Measurements from ENCODE around the gene CYBC1.

DNA sequence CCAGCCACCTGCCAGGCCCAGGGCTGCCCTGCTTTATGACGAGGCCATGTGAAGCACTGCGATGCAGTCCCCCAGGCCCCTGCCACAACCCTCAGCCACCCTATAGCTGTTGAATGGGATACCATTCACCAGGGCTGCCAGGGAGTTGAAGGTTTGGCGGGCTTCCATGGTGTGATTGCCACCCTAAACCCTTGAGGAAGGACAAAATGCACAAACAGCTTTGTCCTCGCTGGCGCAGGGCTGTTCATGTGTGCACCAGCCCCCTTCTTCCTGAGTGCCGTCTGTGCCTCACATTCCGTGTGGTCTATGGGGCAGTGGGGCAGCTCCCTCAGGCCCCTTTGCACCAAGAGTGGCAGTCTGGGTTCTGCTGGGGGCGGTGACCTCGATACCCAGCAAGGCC is 33.3 kb upstream of the CYBC1 start:
- TF ChIP-seq POLR2AphosphoS5 (IDR thresholded peaks at IDR 0.05; ENCODE audit: low read depth) (no peak), GABPA (IDR thresholded peaks at IDR 0.05; ENCODE audit: low read depth) (no peak), SPI1 (IDR thresholded peaks at IDR 0.05; ENCODE audit: borderline replicate concordance, low read depth) (no peak)
- TF ChIP-seq, protein P1, sequence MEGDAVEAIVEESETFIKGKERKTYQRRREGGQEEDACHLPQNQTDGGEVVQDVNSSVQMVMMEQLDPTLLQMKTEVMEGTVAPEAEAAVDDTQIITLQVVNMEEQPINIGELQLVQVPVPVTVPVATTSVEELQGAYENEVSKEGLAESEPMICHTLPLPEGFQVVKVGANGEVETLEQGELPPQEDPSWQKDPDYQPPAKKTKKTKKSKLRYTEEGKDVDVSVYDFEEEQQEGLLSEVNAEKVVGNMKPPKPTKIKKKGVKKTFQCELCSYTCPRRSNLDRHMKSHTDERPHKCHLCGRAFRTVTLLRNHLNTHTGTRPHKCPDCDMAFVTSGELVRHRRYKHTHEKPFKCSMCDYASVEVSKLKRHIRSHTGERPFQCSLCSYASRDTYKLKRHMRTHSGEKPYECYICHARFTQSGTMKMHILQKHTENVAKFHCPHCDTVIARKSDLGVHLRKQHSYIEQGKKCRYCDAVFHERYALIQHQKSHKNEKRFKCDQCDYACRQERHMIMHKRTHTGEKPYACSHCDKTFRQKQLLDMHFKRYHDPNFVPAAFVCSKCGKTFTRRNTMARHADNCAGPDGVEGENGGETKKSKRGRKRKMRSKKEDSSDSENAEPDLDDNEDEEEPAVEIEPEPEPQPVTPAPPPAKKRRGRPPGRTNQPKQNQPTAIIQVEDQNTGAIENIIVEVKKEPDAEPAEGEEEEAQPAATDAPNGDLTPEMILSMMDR (IDR thresholded peaks at IDR 0.05; ENCODE audit: insufficient read depth, low read length), result no peak
- TF ChIP-seq, protein P2, sequence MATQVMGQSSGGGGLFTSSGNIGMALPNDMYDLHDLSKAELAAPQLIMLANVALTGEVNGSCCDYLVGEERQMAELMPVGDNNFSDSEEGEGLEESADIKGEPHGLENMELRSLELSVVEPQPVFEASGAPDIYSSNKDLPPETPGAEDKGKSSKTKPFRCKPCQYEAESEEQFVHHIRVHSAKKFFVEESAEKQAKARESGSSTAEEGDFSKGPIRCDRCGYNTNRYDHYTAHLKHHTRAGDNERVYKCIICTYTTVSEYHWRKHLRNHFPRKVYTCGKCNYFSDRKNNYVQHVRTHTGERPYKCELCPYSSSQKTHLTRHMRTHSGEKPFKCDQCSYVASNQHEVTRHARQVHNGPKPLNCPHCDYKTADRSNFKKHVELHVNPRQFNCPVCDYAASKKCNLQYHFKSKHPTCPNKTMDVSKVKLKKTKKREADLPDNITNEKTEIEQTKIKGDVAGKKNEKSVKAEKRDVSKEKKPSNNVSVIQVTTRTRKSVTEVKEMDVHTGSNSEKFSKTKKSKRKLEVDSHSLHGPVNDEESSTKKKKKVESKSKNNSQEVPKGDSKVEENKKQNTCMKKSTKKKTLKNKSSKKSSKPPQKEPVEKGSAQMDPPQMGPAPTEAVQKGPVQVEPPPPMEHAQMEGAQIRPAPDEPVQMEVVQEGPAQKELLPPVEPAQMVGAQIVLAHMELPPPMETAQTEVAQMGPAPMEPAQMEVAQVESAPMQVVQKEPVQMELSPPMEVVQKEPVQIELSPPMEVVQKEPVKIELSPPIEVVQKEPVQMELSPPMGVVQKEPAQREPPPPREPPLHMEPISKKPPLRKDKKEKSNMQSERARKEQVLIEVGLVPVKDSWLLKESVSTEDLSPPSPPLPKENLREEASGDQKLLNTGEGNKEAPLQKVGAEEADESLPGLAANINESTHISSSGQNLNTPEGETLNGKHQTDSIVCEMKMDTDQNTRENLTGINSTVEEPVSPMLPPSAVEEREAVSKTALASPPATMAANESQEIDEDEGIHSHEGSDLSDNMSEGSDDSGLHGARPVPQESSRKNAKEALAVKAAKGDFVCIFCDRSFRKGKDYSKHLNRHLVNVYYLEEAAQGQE (IDR thresholded peaks at IDR 0.05; ENCODE audit: insufficient replicate concordance, low read depth), result no peak

Data from HL-60 (cell line).